Activated naive CD4-positive, alpha-beta T cell treated with anti-CD3 and anti-CD28 coated beads, Interleukin-2, amount 10 ng/mL, durations not matched to agents 7 days and 5 days (primary cell): ENCODE data around the gene PBLD.
"Not testable (repeated sequence)": the region's sequence is repeated elsewhere in the genome, so short reads cannot be mapped to it uniquely, and the experiment has no call there.

Experiments
- CTCF ChIA-PET: fragments of 350-600 bp; sonication (Branson Sonifier 250); formaldehyde crosslinking; loops from one replicate; lab custom pipeline; 2021; ENCODE audit warnings: antibody characterized with exemption; lab: Charles Lee
- DNase-seq: peaks from one replicate; pipeline ENCODE4 v3.0.0-alpha.2; 2020
- H3K27ac Mint-ChIP-seq: one replicate; pipeline ENCODE4 v1.8.0; 2021; ENCODE audit warnings: mild to moderate bottlenecking, moderate library complexity, mixed read lengths
- H3K27me3 Mint-ChIP-seq: one replicate; pipeline ENCODE4 v1.8.0; 2021; ENCODE audit warnings: mild to moderate bottlenecking, mixed read lengths
- H3K36me3 Mint-ChIP-seq: one replicate; pipeline ENCODE4 v1.8.0; 2021; ENCODE audit warnings: mixed read lengths
- H3K4me1 Mint-ChIP-seq: one replicate; pipeline ENCODE4 v1.8.0; 2021; ENCODE audit warnings: mixed read lengths
- H3K4me3 Mint-ChIP-seq: one replicate; pipeline ENCODE4 v1.8.0; 2021; ENCODE audit warnings: mild to moderate bottlenecking, moderate library complexity, mixed read lengths
- H3K9me3 Mint-ChIP-seq: one replicate; pipeline ENCODE4 v1.8.0; 2021; ENCODE audit warnings: mixed read lengths

PBLD gene

GRCh38 chr10:68315582-68315981, 17.1 kb downstream of the PBLD start:
- Mint-ChIP-seq H3K4me1 (peaks cover 14% of the 10 kb centered on the region), H3K27ac (peak overlapping the region; percentile 9), H3K36me3 (peaks cover 7% of the 10 kb centered on the region), H3K27me3 (peaks cover 5% of the 10 kb centered on the region), H3K4me3 (no peak overlapping the region), H3K9me3 (peaks cover 16% of the 10 kb centered on the region)
- CTCF ChIA-PET, result interaction anchor here (1.2 kb wide), 2 partner anchors 15 to 158 kb away, joined by 4 read pairs; no protein-coding TSS in a partner anchor
- no peak for DNase-seq

GRCh38 chr10:68314930-68315329, 17.8 kb downstream of the PBLD start:
- H3K27ac Mint-ChIP-seq, H3K4me3 Mint-ChIP-seq, H3K36me3 Mint-ChIP-seq, H3K27me3 Mint-ChIP-seq, DNase-seq: not testable (repeated sequence)
- CTCF ChIA-PET, result interaction anchor here (1.2 to 4.1 kb wide), 4 partner anchors 12 to 158 kb away, joined by 4 to 18 read pairs (median 5); no protein-coding TSS in a partner anchor
- peaks cover 16% of the 10 kb centered on the region for H3K9me3 Mint-ChIP-seq
- peaks cover 14% of the 10 kb centered on the region for H3K4me1 Mint-ChIP-seq

- CTCF ChIA-PET, result no interaction called here
Observed at GRCh38 chr10:68310531-68310930, 22.2 kb downstream of the PBLD start.

GRCh38 chr10:68305854-68306253, 26.9 kb downstream of the PBLD start:
- CTCF ChIA-PET, result interaction anchor here (0.9 to 1.5 kb wide), 3 partner anchors 93 to 593 kb away, joined by 3 to 5 read pairs (median 3); no protein-coding TSS in a partner anchor
- H3K27ac Mint-ChIP-seq, result no peak overlapping the region
- DNase-seq, result no peak

More at GRCh38 chr10:68310531-68310930, 22.2 kb downstream of the PBLD start:
- H3K36me3 Mint-ChIP-seq, result no peaks in the 10 kb centered on the region
- H3K27me3 Mint-ChIP-seq, result no peaks in the 10 kb centered on the region
- no peak overlapping the region for H3K4me3 Mint-ChIP-seq
- DNase-seq, result no peak
- H3K27ac Mint-ChIP-seq, result no peak overlapping the region
- H3K9me3 Mint-ChIP-seq, result no peaks in the 10 kb centered on the region
- H3K4me1 Mint-ChIP-seq, result peaks cover 11% of the 10 kb centered on the region

GRCh38 chr10:68303849-68304412, 28.8 kb downstream of the PBLD start:
- Mint-ChIP-seq H3K36me3 (no peaks in the 10 kb centered on the region), H3K4me1 (no peaks in the 10 kb centered on the region), H3K9me3 (no peaks in the 10 kb centered on the region), H3K27ac (no peak overlapping the region), H3K27me3 (no peaks in the 10 kb centered on the region), H3K4me3 (no peak overlapping the region)
- no peak for DNase-seq
- CTCF ChIA-PET, result interaction anchor here (0.7 to 6.1 kb wide), 6 partner anchors 9 to 515 kb away, joined by 3 to 68 read pairs (median 3); no protein-coding TSS in a partner anchor

More at GRCh38 chr10:68305854-68306253, 26.9 kb downstream of the PBLD start:
- Mint-ChIP-seq H3K9me3 (no peaks in the 10 kb centered on the region), H3K4me3 (no peak overlapping the region), H3K4me1 (no peaks in the 10 kb centered on the region), H3K27me3 (no peaks in the 10 kb centered on the region), H3K36me3 (no peaks in the 10 kb centered on the region)

GRCh38 chr10:68302871-68303270, 29.9 kb downstream of the PBLD start:
- no peaks in the 10 kb centered on the region for H3K4me1 Mint-ChIP-seq
- H3K4me3 Mint-ChIP-seq, result no peak overlapping the region
- no peak overlapping the region for H3K27ac Mint-ChIP-seq
- no peaks in the 10 kb centered on the region for H3K36me3 Mint-ChIP-seq
- DNase-seq, result no peak
- H3K9me3 Mint-ChIP-seq, result no peaks in the 10 kb centered on the region
- H3K27me3 Mint-ChIP-seq, result no peaks in the 10 kb centered on the region
- CTCF ChIA-PET, result interaction anchor here (0.6 to 6.1 kb wide), 10 partner anchors 10 to 515 kb away, joined by 3 to 68 read pairs (median 6); no protein-coding TSS in a partner anchor

GRCh38 chr10:68302503-68302823, 30.3 kb downstream of the PBLD start:
- no peak for DNase-seq

GRCh38 chr10:68301790-68302502, 30.8 kb downstream of the PBLD start:
- Mint-ChIP-seq H3K9me3 (no peaks in the 10 kb centered on the region), H3K4me1 (no peaks in the 10 kb centered on the region), H3K4me3 (no peak overlapping the region), H3K36me3 (no peaks in the 10 kb centered on the region), H3K27ac (no peak overlapping the region), H3K27me3 (no peaks in the 10 kb centered on the region)
- CTCF ChIA-PET, result interaction anchor here (0.6 to 6.1 kb wide), 20 partner anchors 11 to 594 kb away, joined by 3 to 68 read pairs (median 4); no protein-coding TSS in a partner anchor
- no peak for DNase-seq

More at GRCh38 chr10:68302503-68302823, 30.3 kb downstream of the PBLD start:
- CTCF ChIA-PET, result interaction anchor here (0.6 to 6.1 kb wide), 10 partner anchors 11 to 514 kb away, joined by 3 to 68 read pairs (median 6); no protein-coding TSS in a partner anchor
- Mint-ChIP-seq H3K9me3 (no peaks in the 10 kb centered on the region), H3K27ac (no peak overlapping the region), H3K36me3 (no peaks in the 10 kb centered on the region), H3K4me3 (no peak overlapping the region), H3K4me1 (no peaks in the 10 kb centered on the region), H3K27me3 (no peaks in the 10 kb centered on the region)

GRCh38 chr10:68301301-68301700, 31.4 kb downstream of the PBLD start:
- no peaks in the 10 kb centered on the region for H3K9me3 Mint-ChIP-seq
- CTCF ChIA-PET, result interaction anchor here (0.6 to 6.1 kb wide), 17 partner anchors 12 to 595 kb away, joined by 3 to 68 read pairs (median 4); no protein-coding TSS in a partner anchor

GRCh38 chr10:68296843-68297663, 35.7 kb downstream of the PBLD start:
- no peak overlapping the region for H3K4me3 Mint-ChIP-seq
- no peaks in the 10 kb centered on the region for H3K27me3 Mint-ChIP-seq
- no peaks in the 10 kb centered on the region for H3K4me1 Mint-ChIP-seq
- CTCF ChIA-PET, result no interaction called here
- H3K9me3 Mint-ChIP-seq, result no peaks in the 10 kb centered on the region
- DNase-seq, result no peak
- H3K36me3 Mint-ChIP-seq, result no peaks in the 10 kb centered on the region
- H3K27ac Mint-ChIP-seq, result no peak overlapping the region

More at GRCh38 chr10:68301301-68301700, 31.4 kb downstream of the PBLD start:
- DNase-seq, result no peak
- Mint-ChIP-seq H3K36me3 (no peaks in the 10 kb centered on the region), H3K4me1 (no peaks in the 10 kb centered on the region), H3K4me3 (no peak overlapping the region), H3K27ac (no peak overlapping the region), H3K27me3 (no peaks in the 10 kb centered on the region)

- H3K27ac Mint-ChIP-seq, result no peak overlapping the region
- H3K4me1 Mint-ChIP-seq, result no peaks in the 10 kb centered on the region
- no peak overlapping the region for H3K4me3 Mint-ChIP-seq
Observed at GRCh38 chr10:68290736-68291135, 42.0 kb downstream of the PBLD start.

GRCh38 chr10:68288717-68289116, 44.0 kb downstream of the PBLD start:
- Mint-ChIP-seq H3K9me3 (no peaks in the 10 kb centered on the region), H3K27ac (no peak overlapping the region)

More at GRCh38 chr10:68290736-68291135, 42.0 kb downstream of the PBLD start:
- CTCF ChIA-PET, result no interaction called here
- DNase-seq, result no peak
- Mint-ChIP-seq H3K27me3 (no peaks in the 10 kb centered on the region), H3K9me3 (no peaks in the 10 kb centered on the region), H3K36me3 (no peaks in the 10 kb centered on the region)

GRCh38 chr10:68284062-68285001, 48.4 kb downstream of the PBLD start:
- CTCF ChIA-PET, result interaction anchor here (1.8 kb wide), 1 partner anchor 72 kb away, joined by 4 read pairs; no protein-coding TSS in a partner anchor
- Mint-ChIP-seq H3K36me3 (no peaks in the 10 kb centered on the region), H3K4me1 (no peaks in the 10 kb centered on the region), H3K27me3 (no peaks in the 10 kb centered on the region), H3K9me3 (no peaks in the 10 kb centered on the region), H3K4me3 (no peak overlapping the region), H3K27ac (no peak overlapping the region)
- DNase-seq, result no peak

More at GRCh38 chr10:68288717-68289116, 44.0 kb downstream of the PBLD start:
- Mint-ChIP-seq H3K4me1 (no peaks in the 10 kb centered on the region), H3K27me3 (no peaks in the 10 kb centered on the region), H3K36me3 (no peaks in the 10 kb centered on the region), H3K4me3 (no peak overlapping the region)
- DNase-seq, result no peak
- CTCF ChIA-PET, result interaction anchor here (0.9 to 1.2 kb wide), 2 partner anchors 13 to 76 kb away, joined by 3 to 4 read pairs; no protein-coding TSS in a partner anchor
